Small intestine (tissue), 16 donors: ENCODE results near the gene IMPDH2. TPM values are rescaled to one million over a fixed set of nuclear protein-coding genes. Genes with fewer than 3 reads are reported as not detected.
A peak's percentile ranks its signal among the peaks of the same experiment; 100 is the strongest.

Experiments used
- DNase-seq, 2 donors: peaks; one replicate each; pipeline versions ENCODE4 v3.0.0 to v3.0.0-alpha.2; 2013
- FAIRE-seq: peaks from 2 replicates; lab custom pipeline; 2012; peaks lifted over from hg19 to GRCh38; lab: Jason Lieb, UNC
- H3K27ac ChIP-seq, 3 donors: one replicate each; pipeline ENCODE4 v1.5.1; 2013; ENCODE audit warnings: low read length in 2 of 3, mild to moderate bottlenecking in 2 of 3, control low read depth in 1 of 3, inconsistent platforms in 1 of 3, low read depth in 1 of 3, moderate library complexity in 1 of 3
- H3K27me3 ChIP-seq, 3 donors: one replicate each; pipeline ENCODE4 v1.6.1; 2013; ENCODE audit warnings: low read length in 3 of 3, inconsistent platforms in 1 of 3; ENCODE audit not compliant: control insufficient read depth in 3 of 3, insufficient read depth in 3 of 3
- H3K36me3 ChIP-seq, 3 donors: one replicate each; pipeline ENCODE4 v1.6.1; 2013; ENCODE audit warnings: low read length in 3 of 3, inconsistent platforms in 1 of 3, low read depth in 1 of 3, mild to moderate bottlenecking in 1 of 3, moderate library complexity in 1 of 3; ENCODE audit not compliant: control insufficient read depth in 3 of 3, insufficient read depth in 2 of 3
- H3K4me1 ChIP-seq, 3 donors: one replicate each; pipeline ENCODE4 v1.6.1; 2013; ENCODE audit warnings: low read length in 2 of 3, inconsistent platforms in 1 of 3, low read depth in 1 of 3, mild to moderate bottlenecking in 1 of 3, moderate library complexity in 1 of 3; ENCODE audit not compliant: control insufficient read depth in 3 of 3, insufficient read depth in 2 of 3
- H3K4me3 ChIP-seq, 3 donors: one replicate each; pipeline ENCODE4 v1.5.1; 2013; ENCODE audit warnings: low read length in 3 of 3, control low read depth in 1 of 3, inconsistent platforms in 1 of 3, low read depth in 1 of 3, mild to moderate bottlenecking in 1 of 3, moderate library complexity in 1 of 3
- H3K9me3 ChIP-seq, 2 donors: one replicate each; pipeline ENCODE4 v1.6.1; 2013; ENCODE audit warnings: low read depth in 1 of 2, low read length in 1 of 2; ENCODE audit not compliant: control insufficient read depth in 2 of 2, insufficient read depth in 1 of 2
- WGBS, 3 donors: extraction: QIAGEN DNeasy Blood & Tissue Kit; methylation state at CpG; one replicate each; pipeline ENCODE4 v1.1.7; 2013; 5-methylcytosine and 5-hydroxymethylcytosine counted together
- long read RNA-seq, 10 donors: transcript quantifications; one replicate each; lab custom pipeline, GENCODE V29; 2026
- polyA plus RNA-seq, 4 donors: library from polyadenylated mRNA; stranded (reverse) in 3 of 4; unstranded in 1 of 4; fragments of 200-250 nt in 3 of 4; fragments of 120-200 nt in 1 of 4; gene quantifications; one replicate each; pipeline versions ENCODE4 v1.2.1 to v1.2.3, GENCODE V29; 2013
- donor health status: healthy with polysubstance abuse.
- donor health status: control.
- donor health status: control.
- donor health status: Bipolar disorder and iron deficiency.
- donor health status: healthy.

Gene IMPDH2
- 100 to 1,000 TPM in 2 of 4 donors, 10 to 100 TPM in 2; 47.2 to 260 (median 141) TPM for polyA plus RNA-seq
- long read RNA-seq, donor 1 = 0 reads
- long read RNA-seq, donor 2, transcript IMPDH2-201 (14 exons, 1,643 nt) = major isoform, 29 of 47 reads
- long read RNA-seq, donor 2, partial matches to known transcripts = 15 of 47 reads
- long read RNA-seq, donor 2, other reads (novel, unspliced or antisense) = 0 of 47 reads
- long read RNA-seq, donor 3, transcript IMPDH2-201 (14 exons, 1,643 nt) = major isoform, 31 of 105 reads
- long read RNA-seq, donor 3, transcript IMPDH2-205 (2 exons, 420 nt) = minor isoform, 6 of 105 reads
- long read RNA-seq, donor 3, partial matches to known transcripts = 67 of 105 reads
- long read RNA-seq, donor 3, other reads (novel, unspliced or antisense) = 0 of 105 reads
- long read RNA-seq, donor 4, partial matches to known transcripts = 0 of 5 reads
- long read RNA-seq, donor 4, other reads (novel, unspliced or antisense) = 0 of 5 reads
- long read RNA-seq, donor 5, transcript IMPDH2-201 (14 exons, 1,643 nt) = major isoform, 6 of 25 reads
- long read RNA-seq, donor 5, transcript IMPDH2-205 (2 exons, 420 nt) = minor isoform, 5 of 25 reads
- long read RNA-seq, donor 5, partial matches to known transcripts = 14 of 25 reads
- long read RNA-seq, donor 5, other reads (novel, unspliced or antisense) = 0 of 25 reads
- long read RNA-seq, donor 6, transcript IMPDH2-201 (14 exons, 1,643 nt) = major isoform, 49 of 85 reads
- long read RNA-seq, donor 6, transcript IMPDH2-205 (2 exons, 420 nt) = minor isoform, 5 of 85 reads
- long read RNA-seq, donor 6, partial matches to known transcripts = 30 of 85 reads
- long read RNA-seq, donor 6, other reads (novel, unspliced or antisense) = 0 of 85 reads
- long read RNA-seq, donor 7 = 0 reads
- long read RNA-seq, donor 8, transcript IMPDH2-201 (14 exons, 1,643 nt) = major isoform, 8 of 9 reads
- long read RNA-seq, donor 8, partial matches to known transcripts = 0 of 9 reads
- long read RNA-seq, donor 8, other reads (novel, unspliced or antisense) = 0 of 9 reads
- long read RNA-seq, donor 9, transcript IMPDH2-201 (14 exons, 1,643 nt) = major isoform, 16 of 20 reads
- long read RNA-seq, donor 9, partial matches to known transcripts = 0 of 20 reads
- long read RNA-seq, donor 9, other reads (novel, unspliced or antisense) = 0 of 20 reads
- long read RNA-seq, donor 10, transcript IMPDH2-201 (14 exons, 1,643 nt) = major isoform, 58 of 107 reads
- long read RNA-seq, donor 10, transcript IMPDH2-205 (2 exons, 420 nt) = minor isoform, 7 of 107 reads
- long read RNA-seq, donor 10, partial matches to known transcripts = 40 of 107 reads
- long read RNA-seq, donor 10, other reads (novel, unspliced or antisense) = 0 of 107 reads

GRCh38 chr3:49028673-49029562, at the start of gene IMPDH2:
TSS of gene IMPDH2 (minus strand) at chr3:49029398. CDS start at chr3:49029350, 48 bp downstream.
- Histone ChIP-seq H3K36me3 (peaks cover 0 to 74% (median 30%) of the 10 kb centered on the region in 3 donors), H3K27ac (peak within 1 kb of the TSS; percentile 74 to 93 (median 86)), H3K4me3 (peak within 1 kb of the TSS; percentile 41 to 90 (median 59)), H3K4me1 (peaks cover 4 to 15% (median 7%) of the 10 kb centered on the region in 3 donors), H3K27me3 (no peaks in the 10 kb centered on the region), H3K9me3 (no peaks in the 10 kb centered on the region)
- no peak for FAIRE-seq
- DNase-seq = peak; percentile 92 to 98
- WGBS, 3 donors = 0 to 1% (median 1%) methylated on average over 54 to 55 of the region's 55 CpGs

- no peak overlapping the region for H3K4me3 ChIP-seq
- FAIRE-seq (no peak), DNase-seq (no peak)
- H3K4me1 ChIP-seq = no peaks in the 10 kb centered on the region
- H3K36me3 ChIP-seq = peaks cover 15 to 64% (median 24%) of the 10 kb centered on the region in 3 donors
- no peak overlapping the region for H3K27ac ChIP-seq
- H3K9me3 ChIP-seq = no peaks in the 10 kb centered on the region
- WGBS, 3 donors = 91 to 97% (median 94%) methylated on average over 4 of the region's 4 CpGs
- H3K27me3 ChIP-seq = no peaks in the 10 kb centered on the region
Measured at GRCh38 chr3:49076646-49077045, 47.4 kb upstream of the IMPDH2 start.

GRCh38 chr3:49076116-49076515, 46.9 kb upstream of the IMPDH2 start:
- Histone ChIP-seq H3K27me3 (no peaks in the 10 kb centered on the region), H3K4me3 (no peak overlapping the region), H3K9me3 (no peaks in the 10 kb centered on the region), H3K4me1 (no peaks in the 10 kb centered on the region), H3K36me3 (peaks cover 16 to 67% (median 26%) of the 10 kb centered on the region in 3 donors), H3K27ac (no peak overlapping the region)
- FAIRE-seq = no peak
- 93 to 96% (median 95%) methylated on average over 13 of the region's 13 CpGs for WGBS, 3 donors
- no peak for DNase-seq

GRCh38 chr3:49058011-49058410, 28.8 kb upstream of the IMPDH2 start:
- H3K27me3 ChIP-seq = no peaks in the 10 kb centered on the region
- DNase-seq = no peak
- H3K4me3 ChIP-seq = no peak overlapping the region
- no peak for FAIRE-seq
- no peaks in the 10 kb centered on the region for H3K9me3 ChIP-seq
- H3K36me3 ChIP-seq = peaks cover 11 to 60% (median 25%) of the 10 kb centered on the region in 3 donors
- 89 to 97% (median 96%) methylated on average over 7 of the region's 7 CpGs for WGBS, 3 donors
- no peak overlapping the region for H3K27ac ChIP-seq
- no peaks in the 10 kb centered on the region for H3K4me1 ChIP-seq

- 95 to 96% (median 96%) methylated on average over 8 to 10 of the region's 10 CpGs for WGBS, 3 donors
- no peaks in the 10 kb centered on the region for H3K9me3 ChIP-seq
- no peak overlapping the region for H3K27ac ChIP-seq
- no peaks in the 10 kb centered on the region for H3K4me1 ChIP-seq
- H3K4me3 ChIP-seq = no peak overlapping the region
- FAIRE-seq = no peak
- peaks cover 11 to 60% (median 27%) of the 10 kb centered on the region in 3 donors for H3K36me3 ChIP-seq
- DNase-seq = no peak
- H3K27me3 ChIP-seq = no peaks in the 10 kb centered on the region
Measured at GRCh38 chr3:49057268-49057667, 28.1 kb upstream of the IMPDH2 start.

GRCh38 chr3:49054344-49054862, 25.2 kb upstream of the IMPDH2 start:
- FAIRE-seq (no peak), DNase-seq (no peak)
- H3K9me3 ChIP-seq = no peaks in the 10 kb centered on the region
- no peaks in the 10 kb centered on the region for H3K4me1 ChIP-seq
- no peak overlapping the region for H3K27ac ChIP-seq
- H3K4me3 ChIP-seq = no peak overlapping the region
- H3K27me3 ChIP-seq = no peaks in the 10 kb centered on the region
- peaks cover 12 to 52% (median 31%) of the 10 kb centered on the region in 3 donors for H3K36me3 ChIP-seq
- 94 to 100% (median 98%) methylated on average over 2 of the region's 2 CpGs for WGBS, 3 donors

- Histone ChIP-seq H3K9me3 (no peaks in the 10 kb centered on the region), H3K4me1 (no peaks in the 10 kb centered on the region), H3K27ac (no peak overlapping the region), H3K4me3 (no peak overlapping the region), H3K36me3 (peaks cover 12 to 57% (median 31%) of the 10 kb centered on the region in 3 donors), H3K27me3 (no peaks in the 10 kb centered on the region)
- no peak for FAIRE-seq
- 85 to 96% (median 95%) methylated on average over 1 of the region's 1 CpG for WGBS, 3 donors
- no peak for DNase-seq
Measured at GRCh38 chr3:49053543-49053942, 24.3 kb upstream of the IMPDH2 start.
